Measurements from ENCODE around the gene PIK3C2A.

- TF ChIP-seq CTCF (conservative IDR thresholded peaks at IDR 0.05 in 1 of 2, IDR thresholded peaks at IDR 0.05 in 1 of 2; ENCODE audit: extremely low read depth in 1 of 2, insufficient read depth in 1 of 2, low read depth in 1 of 2, low read length in 2 of 2) (no peak), EZH2 (IDR thresholded peaks at IDR 0.05; ENCODE audit: borderline replicate concordance, low read length) (no peak)
These were observed 3.5 kb upstream of the PIK3C2A start for GRCh38 chr11:17211286-17211685.
